Ascending aorta (tissue), 2 donors: ENCODE results near the gene ZSCAN22. TPM values are rescaled to one million over a fixed set of nuclear protein-coding genes. Genes with fewer than 3 reads are reported as not detected.

Source experiments
- DNase-seq, 2 donors: peaks; one replicate each; pipeline ENCODE4 v3.0.0-alpha.2; 2019; ENCODE audit warnings: low spot score in 2 of 2
- H3K27ac ChIP-seq, 2 donors: fragments of 200-600 bp; sonication (generic); one replicate each; pipeline ENCODE4 v1.5.1; 2016 to 2017; ENCODE audit warnings: mild to moderate bottlenecking in 1 of 2
- H3K27me3 ChIP-seq: fragments of 200-600 bp; sonication (generic); one replicate; pipeline ENCODE4 v1.5.1; 2017
- H3K36me3 ChIP-seq, 2 donors: fragments of 200-600 bp; sonication (generic); one replicate each; pipeline ENCODE4 v1.5.1; 2016
- H3K4me1 ChIP-seq, 2 donors: fragments of 200-600 bp; sonication (generic); one replicate each; pipeline ENCODE4 v1.5.1; 2016 to 2017; ENCODE audit warnings: mild to moderate bottlenecking in 1 of 2
- H3K4me3 ChIP-seq, 2 donors: fragments of 200-600 bp; sonication (generic); one replicate each; pipeline ENCODE4 v1.5.1; 2016 to 2017; ENCODE audit warnings: mild to moderate bottlenecking in 1 of 2
- H3K9me3 ChIP-seq, 2 donors: fragments of 200-600 bp; sonication (generic); one replicate each; pipeline ENCODE4 v1.5.1; 2016
- intact Hi-C: fragments of 100-400 bp; cut with DNase I; formaldehyde crosslinking; loops from one replicate; pipeline ENCODE4 v1.15.1; 2023
- total RNA-seq: library from RNA; depleted of rRNA; stranded (reverse); fragments of >200 nt; gene quantifications from one replicate; pipeline ENCODE4 v1.1.0, GENCODE V29; 2016
- TF ChIP-seq, protein P1 (sequence below), 3 experiments: fragments of 200-600 bp in 2 of 3; fragments of 450-650 bp in 1 of 3; sonication (generic) in 2 of 3; IDR thresholded peaks; one replicate each; pipeline ENCODE4 v1.5.1; 2016 to 2019; ENCODE audit warnings: antibody characterized with exemption in 3 of 3, mild to moderate bottlenecking in 1 of 3, moderate library complexity in 1 of 3

ZSCAN22 gene
- total RNA-seq, 1 donor from 2014 or later: 1.9 TPM

DNA sequence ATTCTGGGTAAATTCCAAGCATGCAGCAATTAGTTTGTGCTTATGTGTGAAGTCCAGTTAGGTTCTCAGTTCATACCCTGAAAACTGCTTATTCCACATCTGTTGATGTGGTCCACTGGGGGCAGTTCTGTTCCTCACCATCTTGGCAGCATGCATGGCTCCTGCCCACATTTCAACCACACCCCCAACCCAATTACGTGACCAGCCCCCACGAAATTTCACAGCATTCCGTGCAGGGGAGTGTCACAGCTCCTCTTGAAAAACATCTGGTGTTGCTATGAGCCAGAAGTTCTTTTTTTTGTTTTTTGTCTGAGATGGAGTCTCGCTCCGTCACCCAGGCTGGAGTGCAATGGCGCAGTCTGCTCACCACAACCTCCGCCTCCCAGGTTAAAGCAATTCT lies 30.7 kb upstream of the ZSCAN22 start:
- H3K9me3 ChIP-seq: peaks cover 47 to 95% of the 10 kb centered on the region in 2 donors
- no peak for DNase-seq
- H3K4me3 ChIP-seq: no peak overlapping the region
- TF ChIP-seq, protein P1, sequence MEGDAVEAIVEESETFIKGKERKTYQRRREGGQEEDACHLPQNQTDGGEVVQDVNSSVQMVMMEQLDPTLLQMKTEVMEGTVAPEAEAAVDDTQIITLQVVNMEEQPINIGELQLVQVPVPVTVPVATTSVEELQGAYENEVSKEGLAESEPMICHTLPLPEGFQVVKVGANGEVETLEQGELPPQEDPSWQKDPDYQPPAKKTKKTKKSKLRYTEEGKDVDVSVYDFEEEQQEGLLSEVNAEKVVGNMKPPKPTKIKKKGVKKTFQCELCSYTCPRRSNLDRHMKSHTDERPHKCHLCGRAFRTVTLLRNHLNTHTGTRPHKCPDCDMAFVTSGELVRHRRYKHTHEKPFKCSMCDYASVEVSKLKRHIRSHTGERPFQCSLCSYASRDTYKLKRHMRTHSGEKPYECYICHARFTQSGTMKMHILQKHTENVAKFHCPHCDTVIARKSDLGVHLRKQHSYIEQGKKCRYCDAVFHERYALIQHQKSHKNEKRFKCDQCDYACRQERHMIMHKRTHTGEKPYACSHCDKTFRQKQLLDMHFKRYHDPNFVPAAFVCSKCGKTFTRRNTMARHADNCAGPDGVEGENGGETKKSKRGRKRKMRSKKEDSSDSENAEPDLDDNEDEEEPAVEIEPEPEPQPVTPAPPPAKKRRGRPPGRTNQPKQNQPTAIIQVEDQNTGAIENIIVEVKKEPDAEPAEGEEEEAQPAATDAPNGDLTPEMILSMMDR (IDR thresholded peaks at IDR 0.05): no peak
- intact Hi-C loops: no loop called here
- no peaks in the 10 kb centered on the region for H3K4me1 ChIP-seq
- H3K27me3 ChIP-seq: no peaks in the 10 kb centered on the region
- no peak overlapping the region for H3K27ac ChIP-seq
- peaks cover 83 to 99% of the 10 kb centered on the region in 2 donors for H3K36me3 ChIP-seq

DNA sequence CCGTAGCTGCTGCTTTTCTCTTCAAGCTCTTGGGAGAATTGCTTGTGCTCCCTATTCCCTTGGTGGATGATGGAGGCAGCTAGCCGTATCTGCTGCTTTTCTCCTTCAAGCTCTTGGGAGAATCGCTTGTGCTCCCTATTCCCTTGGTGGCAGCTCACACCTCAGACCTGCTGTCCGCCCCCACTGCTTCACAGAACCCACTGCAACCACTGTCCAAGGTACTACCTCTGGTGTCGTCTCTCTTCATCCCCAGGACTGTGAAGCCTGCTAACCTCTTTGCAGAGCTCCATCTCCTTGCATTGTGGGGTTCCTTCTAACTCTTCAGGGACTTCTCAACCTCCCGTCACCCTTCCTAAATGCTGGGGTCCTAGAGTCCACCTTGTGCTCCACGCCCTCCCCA lies 26.2 kb upstream of the ZSCAN22 start:
- Histone ChIP-seq H3K9me3 (peaks cover 11 to 69% of the 10 kb centered on the region in 2 donors), H3K36me3 (peaks cover 37 to 59% of the 10 kb centered on the region in 2 donors), H3K4me3 (no peak overlapping the region), H3K27ac (no peak overlapping the region), H3K27me3 (no peaks in the 10 kb centered on the region), H3K4me1 (no peaks in the 10 kb centered on the region)
- DNase-seq: no peak
- TF ChIP-seq, protein P1 (IDR thresholded peaks at IDR 0.05): no peak
- intact Hi-C loops: loop anchor here (10.0 kb wide), 1 partner anchor 116 kb away; the partner anchor contains the start of gene ZNF274

DNA sequence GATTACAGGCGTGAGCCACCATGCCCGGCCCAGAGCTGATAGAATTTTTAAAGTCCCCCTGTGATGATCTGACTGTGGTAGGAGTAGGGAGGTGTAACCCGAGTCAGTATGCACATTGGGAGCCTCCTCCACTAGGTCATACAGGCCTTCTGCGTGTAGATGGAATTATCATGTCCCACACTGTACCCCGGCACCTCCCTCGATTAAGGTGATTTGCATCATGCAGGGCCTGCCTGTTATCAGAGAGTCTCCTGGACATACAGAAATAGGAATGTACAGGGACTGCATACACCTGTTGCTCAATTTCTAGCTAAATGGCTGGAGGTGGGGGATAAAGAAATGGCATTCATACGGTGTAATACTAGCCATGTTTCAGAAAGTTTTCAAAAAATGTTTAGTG lies 22.5 kb upstream of the ZSCAN22 start:
- peak overlapping the region; percentile 77 to 87 for H3K4me3 ChIP-seq
- H3K9me3 ChIP-seq: peaks cover 8 to 39% of the 10 kb centered on the region in 2 donors
- no peak for DNase-seq
- H3K36me3 ChIP-seq: peaks cover 8 to 48% of the 10 kb centered on the region in 2 donors
- intact Hi-C loops: loop anchor here (10.0 kb wide), 1 partner anchor 119 kb away; the partner anchor contains the start of gene ZNF274
- H3K27me3 ChIP-seq: no peaks in the 10 kb centered on the region
- H3K4me1 ChIP-seq: peaks cover 0 to 7% of the 10 kb centered on the region in 2 donors
- peak overlapping the region in 1 of 2 donors; percentile 91 for H3K27ac ChIP-seq
- TF ChIP-seq, protein P1 (IDR thresholded peaks at IDR 0.05): no peak

DNA sequence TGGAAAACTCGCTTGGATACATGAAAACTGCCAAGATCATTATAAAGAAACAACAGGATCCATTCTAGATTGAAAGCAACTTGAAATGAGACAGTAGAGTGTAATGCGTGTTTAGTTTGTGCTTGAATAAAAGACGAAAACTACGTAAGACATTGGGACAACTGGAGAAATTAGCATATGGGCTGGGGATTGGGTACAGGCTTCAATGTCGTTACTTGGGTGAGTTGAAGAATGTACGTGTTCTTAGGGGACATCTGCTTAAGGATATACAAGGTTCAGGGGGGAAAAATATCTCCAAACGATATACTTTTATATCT lies 22.1 kb upstream of the ZSCAN22 start:
- Histone ChIP-seq H3K36me3 (peaks cover 3 to 49% of the 10 kb centered on the region in 2 donors), H3K4me3 (peak overlapping the region; percentile 77 to 87), H3K27ac (peak overlapping the region; percentile 84 to 91), H3K9me3 (peaks cover 4 to 39% of the 10 kb centered on the region in 2 donors), H3K4me1 (peaks cover 0 to 7% of the 10 kb centered on the region in 2 donors), H3K27me3 (no peaks in the 10 kb centered on the region)
- intact Hi-C loops: loop anchor here (1.0 to 10.0 kb wide), 7 partner anchors 23 to 1462 kb away; partner anchors contain the start of genes PEG3, ZIM2, ZNF274 and ZNF497
- DNase-seq: no peak
- TF ChIP-seq, protein P1 (IDR thresholded peaks at IDR 0.05): no peak

DNA sequence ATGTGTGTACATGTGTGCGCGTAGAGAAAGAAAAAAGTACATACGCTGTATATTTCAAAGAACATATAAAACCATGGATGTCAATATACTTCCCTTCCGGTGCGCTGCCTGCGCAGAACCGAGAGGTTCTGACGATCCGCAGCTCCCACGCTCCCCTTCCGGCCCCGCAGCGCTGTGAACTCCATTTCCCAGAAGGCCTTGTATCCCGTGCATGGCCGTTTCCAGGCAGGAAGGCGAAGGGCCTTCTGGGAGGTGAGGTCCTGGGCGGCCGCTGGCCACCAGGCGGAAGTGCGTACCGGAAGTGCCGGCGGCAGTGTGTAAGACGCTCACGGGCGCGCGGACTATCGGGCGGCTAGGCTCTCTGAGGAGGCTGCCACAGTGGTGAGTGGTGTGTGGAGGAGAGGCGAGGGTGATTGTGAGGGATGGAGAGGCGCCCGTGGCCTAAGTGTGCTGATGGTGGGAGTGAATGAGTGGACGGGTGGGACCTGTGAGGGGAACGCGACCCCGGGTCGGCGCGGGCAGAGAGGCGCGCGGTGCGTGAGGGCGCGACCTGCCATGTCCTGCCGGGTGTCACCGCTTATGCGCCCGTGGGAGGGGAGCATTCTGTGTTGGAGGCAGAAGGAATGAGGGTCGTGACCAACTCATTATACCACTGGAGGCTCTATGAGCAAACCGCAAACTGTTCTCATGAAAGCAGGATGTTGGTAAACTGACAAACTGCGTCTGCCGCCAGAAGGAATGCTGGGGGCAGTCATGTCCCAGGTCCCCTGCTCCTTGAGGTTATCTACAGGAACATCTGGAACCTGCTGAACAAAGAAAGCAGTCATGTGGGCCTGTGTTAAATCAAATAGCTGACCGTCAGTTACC lies 21.5 kb upstream of the ZSCAN22 start, which contains the start of gene ERVK3-1:
Gene ERVK3-1 (plus strand): TSS at position 313 of the 867 bp plus-strand sequence. CDS start 6,792 bp downstream, outside the sequence.
- TF ChIP-seq, protein P1 (IDR thresholded peaks at IDR 0.05): peak in 1 of 3 experiments; percentile 48
- peak within 1 kb of the TSS; percentile 77 to 87 for H3K4me3 ChIP-seq
- H3K36me3 ChIP-seq: peaks cover 0 to 48% of the 10 kb centered on the region in 2 donors
- DNase-seq: peak; percentile 88 to 98
- intact Hi-C loops: loop anchor here (1.0 to 10.0 kb wide), 7 partner anchors 22 to 1463 kb away; partner anchors contain the start of genes PEG3, ZIM2, ZNF274 and ZNF497
- peaks cover 0 to 7% of the 10 kb centered on the region in 2 donors for H3K4me1 ChIP-seq
- H3K9me3 ChIP-seq: peaks cover 0 to 33% of the 10 kb centered on the region in 2 donors
- H3K27me3 ChIP-seq: no peaks in the 10 kb centered on the region
- peak within 1 kb of the TSS; percentile 84 to 91 for H3K27ac ChIP-seq
